K562 (cell line): Measurements from ENCODE around the gene FAM222A. TPM values are rescaled to one million over a fixed set of nuclear protein-coding genes. Genes with fewer than 3 reads are reported as not detected.

Source experiments
- ATAC-seq: fragments of 200-7000 bp; cut with Tn5 transposase; 3 replicates; pipeline ENCODE4 v1.9.1; 2020; ENCODE audit warnings: moderate library complexity
- BruUV-seq: library from RNA; stranded (reverse); fragments of 400-500 nt; replicated peaks from 2 replicates; lab custom pipeline; 2021; lab: Mats Ljungman, UMichigan
- CTCF ChIA-PET: fragments of 300-600 bp; formaldehyde crosslinking; extraction: SDS; loops from one replicate; lab custom pipeline; 2021; ENCODE audit warnings: low intra/inter-chr PET ratio; lab: Yijun Ruan, JAX
- POLR2A ChIA-PET: fragments of 300-600, 350-650 bp; sonication (Branson Sonifier 250); formaldehyde crosslinking; extraction: SDS; loops from one replicate; lab custom pipeline; 2021; ENCODE audit warnings: antibody characterized with exemption, inconsistent platforms; lab: Yijun Ruan, JAX
- DNase-seq, 4 experiments: peaks; one replicate each; pipeline versions ENCODE4 v3.0.0 to v3.0.0-alpha.2; 2011 to 2018; ENCODE audit warnings: low spot score in 3 of 4, mixed read lengths in 3 of 4; ENCODE audit errors: extremely low read depth in 1 of 4
- FAIRE-seq: peaks from 2 replicates; lab custom pipeline; 2011; peaks lifted over from hg19 to GRCh38; lab: Jason Lieb, UNC
- H2AFZ ChIP-seq: 2 replicates; pipeline ENCODE4 v1.6.0; 2011; ENCODE audit warnings: low read depth, low read length, control low read depth, inconsistent platforms
- H3K27ac ChIP-seq: fragments of 200-600 bp; 3 replicates; pipeline ENCODE4 v1.8.0; 2011; ENCODE audit warnings: low read depth, mild to moderate bottlenecking, control low read depth, inconsistent platforms, low read length, moderate library complexity, mixed read lengths; ENCODE audit errors: extremely low read depth
- H3K27me3 ChIP-seq, 2 experiments: fragments of 300-600 bp in 1 of 2; 2 replicates in 1 of 2; 3 replicates in 1 of 2; pipeline versions ENCODE4 v1.6.0 to v1.8.0; 2011; ENCODE audit warnings: inconsistent platforms in 2 of 2, low read length in 2 of 2, mild to moderate bottlenecking in 1 of 2, mixed read lengths in 1 of 2, moderate library complexity in 1 of 2; ENCODE audit not compliant: control insufficient read depth in 2 of 2, insufficient read depth in 2 of 2
- H3K36me3 ChIP-seq: fragments of 300-600 bp; 3 replicates; pipeline ENCODE4 v1.8.0; 2011; ENCODE audit warnings: mild to moderate bottlenecking, low read length, inconsistent platforms; ENCODE audit not compliant: control insufficient read depth, insufficient read depth
- H3K4me1 ChIP-seq, 2 experiments: fragments of 200-600 bp in 1 of 2; replicated peaks in 1 of 2; 2 replicates in 1 of 2; 3 replicates in 1 of 2; pipeline versions ENCODE4 v1.5.1 to v1.8.0; 2011; ENCODE audit warnings: inconsistent platforms in 2 of 2, low read length in 2 of 2, mild to moderate bottlenecking in 1 of 2, mixed read lengths in 1 of 2, moderate library complexity in 1 of 2; ENCODE audit not compliant: control insufficient read depth in 2 of 2, insufficient read depth in 2 of 2
- H3K4me2 ChIP-seq: 2 replicates; pipeline ENCODE4 v1.6.1; 2011; ENCODE audit warnings: low read length, control low read depth, inconsistent platforms, mixed read lengths; ENCODE audit not compliant: insufficient read depth
- H3K4me3 ChIP-seq: fragments of 200-600 bp; sonication (generic), shearing (Covaris generic); 2 replicates; pipeline ENCODE4 v1.5.1; 2016; ENCODE audit warnings: control low read depth, inconsistent platforms
- H3K79me2 ChIP-seq: fragments of 200-600 bp; 3 replicates; pipeline ENCODE4 v1.8.0; 2011; ENCODE audit warnings: low read length, inconsistent platforms; ENCODE audit not compliant: control insufficient read depth, insufficient read depth
- H3K9ac ChIP-seq, 2 experiments: 2 replicates each; pipeline versions ENCODE4 v1.6.0 to v1.6.1; 2011; ENCODE audit warnings: low read depth in 2 of 2, low read length in 2 of 2, control low read depth in 1 of 2, inconsistent platforms in 1 of 2, mild to moderate bottlenecking in 1 of 2, mixed read lengths in 1 of 2; ENCODE audit not compliant: insufficient read depth in 1 of 2
- H3K9me1 ChIP-seq: one replicate; pipeline ENCODE4 v1.6.0; 2011; ENCODE audit warnings: inconsistent platforms, mild to moderate bottlenecking, low read length, moderate library complexity; ENCODE audit not compliant: control insufficient read depth, insufficient read depth
- H3K9me3 ChIP-seq: replicated peaks from 2 replicates; pipeline ENCODE4 v1.5.1; 2011; ENCODE audit warnings: low read depth, low read length, inconsistent platforms; ENCODE audit not compliant: control insufficient read depth, insufficient read depth
- H4K20me1 ChIP-seq: replicated peaks from 2 replicates; pipeline ENCODE4 v1.6.1; 2011; ENCODE audit warnings: low read length, inconsistent platforms, mixed read lengths; ENCODE audit not compliant: control insufficient read depth, insufficient read depth
- BCOR ChIP-seq: fragments of 450-650 bp; IDR thresholded peaks from 2 replicates; pipeline ENCODE4 v1.6.1; 2016
- CBX1 ChIP-seq: sonication (generic); IDR thresholded peaks from 2 replicates; pipeline ENCODE4 v1.6.1; 2016; ENCODE audit warnings: antibody characterized with exemption, low read depth, mild to moderate bottlenecking
- JUND ChIP-seq, 2 experiments: IDR thresholded peaks; 2 replicates in 1 of 2; 3 replicates in 1 of 2; pipeline ENCODE4 v1.6.1; 2011; ENCODE audit warnings: borderline replicate concordance in 2 of 2, low read depth in 2 of 2, low read length in 2 of 2, improper control_type of control experiment in 1 of 2, missing biosample characterization in 1 of 2, missing genetic modification characterization in 1 of 2, missing genetic modification reagents in 1 of 2
- KDM1A ChIP-seq, 2 experiments: fragments of 450-650 bp; IDR thresholded peaks; 2 replicates each; pipeline ENCODE4 v1.6.1; 2016; ENCODE audit warnings: mild to moderate bottlenecking in 2 of 2
- SMARCA4 ChIP-seq: fragments of 450-650 bp; IDR thresholded peaks from 2 replicates; pipeline ENCODE4 v1.6.1; 2016
- STAG1 ChIP-seq: sonication (generic); formaldehyde crosslinking; IDR thresholded peaks from 2 replicates; pipeline ENCODE4 v1.5.0; 2020; ENCODE audit warnings: missing genetic modification reagents, borderline replicate concordance
- ZFP36 ChIP-seq: fragments of 150-350 bp; IDR thresholded peaks from 2 replicates; pipeline ENCODE4 v1.6.1; 2018; ENCODE audit warnings: low read length, low read depth; ENCODE audit not compliant: partially characterized antibody
- WGBS: fragments of 100-300 bp; shearing (Covaris generic); methylation state at CpG from one replicate; pipeline ENCODE4 v1.1.6; 2016; ENCODE audit warnings: low coverage, mixed read lengths; ENCODE audit not compliant: insufficient coverage; ENCODE audit errors: missing lambda C conversion rate; 5-methylcytosine and 5-hydroxymethylcytosine counted together
- in situ Hi-C: fragments of 300-500 bp; cut with MboI; formaldehyde crosslinking; loops from 4 replicates; pipeline ENCODE4 v1.15.0; 2018; ENCODE audit warnings: inconsistent platforms, mixed read lengths
- intact Hi-C: fragments of 100-400 bp; cut with micrococcal nuclease; formaldehyde crosslinking; loops from 2 replicates; pipeline ENCODE4 v1.14.2; 2022
- polyA plus RNA-seq, 8 experiments: library from polyadenylated mRNA; depleted of rRNA in 4 of 8; stranded (reverse) in 5 of 8; unstranded in 3 of 8; fragments of >200 nt; fragmentation: Nextera tagmentation in 2 of 8; fragmentation: Illumina TruSeq in 1 of 8; extraction: Ambion mirVana in 2 of 8; extraction: Trizol in 1 of 8; gene quantifications; 2 replicates each; pipeline versions ENCODE4 v1.2.1 to v1.2.3, GENCODE V29; 2011 to 2014; ENCODE audit warnings: inconsistent platforms in 1 of 8, missing spikeins in 1 of 8
- total RNA-seq, 7 experiments: library from RNA; depleted of rRNA in 6 of 7; stranded (reverse); fragments of >200 nt in 6 of 7; fragmentation: Illumina TruSeq in 2 of 7; extraction: Trizol in 2 of 7; gene quantifications; 2 replicates each; pipeline versions ENCODE4 v1.2.1 to v1.2.3, GENCODE V29; 2011 to 2021; ENCODE audit warnings: low replicate concordance in 1 of 7
- TF ChIP-seq, protein P1 (sequence below): fragments of 250-450 bp; sonication (Bioruptor Pico); IDR thresholded peaks from 2 replicates; pipeline ENCODE4 v1.4.0; 2020
- TF ChIP-seq, protein P2 (sequence below), 2 experiments: fragments of 450-650 bp; formaldehyde crosslinking in 1 of 2; IDR thresholded peaks; 2 replicates each; pipeline versions ENCODE4 v1.4.0 to v1.6.1; 2014 to 2020; ENCODE audit warnings: mild to moderate bottlenecking in 2 of 2, borderline replicate concordance in 1 of 2, low read depth in 1 of 2
- TF ChIP-seq, protein P3 (sequence below): fragments of 250-450 bp; sonication (Bioruptor Pico); IDR thresholded peaks from 2 replicates; pipeline ENCODE4 v1.9.0; 2021; ENCODE audit warnings: mild to moderate bottlenecking

The FAM222A gene
- total and polyA plus RNA-seq, 9 of the 15 experiments (the other 6 are each of a cell fraction or from before 2014, with no cell fraction given): 0.03 to 0.36 (median 0.12) TPM; not detected in 1

DNA sequence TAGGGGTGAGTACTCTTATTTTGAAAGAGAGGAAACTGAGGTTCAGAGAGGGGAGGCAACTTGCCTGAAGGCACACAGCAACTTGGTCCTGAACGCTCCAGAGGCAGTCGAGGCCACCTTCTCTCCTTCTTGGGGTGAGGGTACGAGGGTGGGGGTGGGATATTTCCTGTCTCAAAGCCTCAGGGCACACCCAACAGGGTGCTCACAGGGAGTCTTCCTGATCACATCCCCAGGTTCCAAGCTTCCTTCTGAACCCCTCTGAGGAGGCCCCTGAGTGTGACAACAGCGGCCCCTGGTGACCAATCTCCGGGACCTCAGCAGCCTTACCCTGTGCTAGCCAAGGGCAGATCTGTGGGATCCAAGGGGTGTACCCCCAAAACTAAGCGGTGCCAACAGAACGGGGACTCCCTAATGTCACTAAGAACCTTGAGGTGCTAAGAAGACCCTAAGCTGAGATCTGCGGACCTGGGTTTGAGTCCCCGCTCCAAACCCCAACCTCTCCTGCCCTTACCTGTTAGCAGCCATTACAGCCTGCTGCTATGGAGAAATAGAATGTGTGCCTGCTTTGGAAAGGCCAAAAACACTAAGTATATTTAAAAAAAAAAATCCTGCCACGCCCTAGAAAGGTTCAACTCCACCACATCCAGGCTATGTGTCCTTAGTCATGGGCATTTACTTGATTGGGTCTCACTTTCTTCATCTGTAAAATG is 61.7 kb downstream of the FAM222A start:
- ChIA-PET POLR2A (no interaction called here), CTCF (interaction anchor here (0.6 to 2.3 kb wide), 4 partner anchors 178 to 347 kb away, joined by 3 to 17 read pairs (median 10); no protein-coding TSS in a partner anchor)
- H3K36me3 ChIP-seq: no peaks in the 10 kb centered on the region
- peaks cover 2 to 32% of the 10 kb centered on the region in 2 experiments; a peak in 4 of 5 replicates for H3K27me3 ChIP-seq
- no peaks in the 10 kb centered on the region for H3K9me1 ChIP-seq
- 0 out of 2 replicates have a peak, but pooled peaks cover 3% of the 10 kb centered on the region for H4K20me1 ChIP-seq
- H3K4me3 ChIP-seq: no peak overlapping the region
- in situ Hi-C loops (loop anchor here (5.0 kb wide), 2 partner anchors 183 to 258 kb away; no protein-coding TSS in a partner anchor), intact Hi-C loops (loop anchor here (1.0 to 2.0 kb wide), 3 partner anchors 178 to 347 kb away; no protein-coding TSS in a partner anchor)
- H3K4me2 ChIP-seq: no peak overlapping the region
- H2AFZ ChIP-seq: no peak overlapping the region
- peak; percentile 85 for FAIRE-seq
- peaks cover 0 to 9% of the 10 kb centered on the region in 2 experiments; a peak in 3 of 5 replicates for H3K4me1 ChIP-seq
- WGBS: 5% methylated on average over 7 of the region's 10 CpGs
- peak; percentile 96 for ATAC-seq
- peak; percentile 77 to 86 (median 84) for DNase-seq
- H3K9ac ChIP-seq: no peak overlapping the region
- H3K9me3 ChIP-seq: no peaks in the 10 kb centered on the region
- no TSS peak for BruUV-seq
- H3K27ac ChIP-seq: no peak overlapping the region
- H3K79me2 ChIP-seq: no peaks in the 10 kb centered on the region
- TF ChIP-seq, protein P1, sequence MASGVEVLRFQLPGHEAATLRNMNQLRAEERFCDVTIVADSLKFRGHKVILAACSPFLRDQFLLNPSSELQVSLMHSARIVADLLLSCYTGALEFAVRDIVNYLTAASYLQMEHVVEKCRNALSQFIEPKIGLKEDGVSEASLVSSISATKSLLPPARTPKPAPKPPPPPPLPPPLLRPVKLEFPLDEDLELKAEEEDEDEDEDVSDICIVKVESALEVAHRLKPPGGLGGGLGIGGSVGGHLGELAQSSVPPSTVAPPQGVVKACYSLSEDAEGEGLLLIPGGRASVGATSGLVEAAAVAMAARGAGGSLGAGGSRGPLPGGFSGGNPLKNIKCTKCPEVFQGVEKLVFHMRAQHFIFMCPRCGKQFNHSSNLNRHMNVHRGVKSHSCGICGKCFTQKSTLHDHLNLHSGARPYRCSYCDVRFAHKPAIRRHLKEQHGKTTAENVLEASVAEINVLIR: no peak
- TF ChIP-seq CBX1: 0 out of 2 replicates have a peak, but pooled peaks have one; percentile 33
- peak; percentile 94 for TF ChIP-seq STAG1
- TF ChIP-seq KDM1A (IDR thresholded peaks at IDR 0.05): peak; percentile 7 to 49; a peak in 2 of 4 replicates
- TF ChIP-seq, protein P2, sequence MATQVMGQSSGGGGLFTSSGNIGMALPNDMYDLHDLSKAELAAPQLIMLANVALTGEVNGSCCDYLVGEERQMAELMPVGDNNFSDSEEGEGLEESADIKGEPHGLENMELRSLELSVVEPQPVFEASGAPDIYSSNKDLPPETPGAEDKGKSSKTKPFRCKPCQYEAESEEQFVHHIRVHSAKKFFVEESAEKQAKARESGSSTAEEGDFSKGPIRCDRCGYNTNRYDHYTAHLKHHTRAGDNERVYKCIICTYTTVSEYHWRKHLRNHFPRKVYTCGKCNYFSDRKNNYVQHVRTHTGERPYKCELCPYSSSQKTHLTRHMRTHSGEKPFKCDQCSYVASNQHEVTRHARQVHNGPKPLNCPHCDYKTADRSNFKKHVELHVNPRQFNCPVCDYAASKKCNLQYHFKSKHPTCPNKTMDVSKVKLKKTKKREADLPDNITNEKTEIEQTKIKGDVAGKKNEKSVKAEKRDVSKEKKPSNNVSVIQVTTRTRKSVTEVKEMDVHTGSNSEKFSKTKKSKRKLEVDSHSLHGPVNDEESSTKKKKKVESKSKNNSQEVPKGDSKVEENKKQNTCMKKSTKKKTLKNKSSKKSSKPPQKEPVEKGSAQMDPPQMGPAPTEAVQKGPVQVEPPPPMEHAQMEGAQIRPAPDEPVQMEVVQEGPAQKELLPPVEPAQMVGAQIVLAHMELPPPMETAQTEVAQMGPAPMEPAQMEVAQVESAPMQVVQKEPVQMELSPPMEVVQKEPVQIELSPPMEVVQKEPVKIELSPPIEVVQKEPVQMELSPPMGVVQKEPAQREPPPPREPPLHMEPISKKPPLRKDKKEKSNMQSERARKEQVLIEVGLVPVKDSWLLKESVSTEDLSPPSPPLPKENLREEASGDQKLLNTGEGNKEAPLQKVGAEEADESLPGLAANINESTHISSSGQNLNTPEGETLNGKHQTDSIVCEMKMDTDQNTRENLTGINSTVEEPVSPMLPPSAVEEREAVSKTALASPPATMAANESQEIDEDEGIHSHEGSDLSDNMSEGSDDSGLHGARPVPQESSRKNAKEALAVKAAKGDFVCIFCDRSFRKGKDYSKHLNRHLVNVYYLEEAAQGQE (IDR thresholded peaks at IDR 0.05; ENCODE audit: borderline replicate concordance): peak; percentile 74; the same call in 1 of the 2 replicates
- TF ChIP-seq, protein P2 (CRISPR knock-in tag; IDR thresholded peaks at IDR 0.05; ENCODE audit: low read depth): no peak
- no peak for TF ChIP-seq SMARCA4
- peak; percentile 89 for TF ChIP-seq BCOR
- TF ChIP-seq JUND (IDR thresholded peaks at IDR 0.05; ENCODE audit: borderline replicate concordance, low read depth, low read length): peak; percentile 20; the same call in 1 of the 2 replicates
- TF ChIP-seq JUND (tag; IDR thresholded peaks at IDR 0.05; ENCODE audit: borderline replicate concordance, low read depth, low read length): no peak
- TF ChIP-seq, protein P3, sequence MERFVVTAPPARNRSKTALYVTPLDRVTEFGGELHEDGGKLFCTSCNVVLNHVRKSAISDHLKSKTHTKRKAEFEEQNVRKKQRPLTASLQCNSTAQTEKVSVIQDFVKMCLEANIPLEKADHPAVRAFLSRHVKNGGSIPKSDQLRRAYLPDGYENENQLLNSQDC (CRISPR knock-in tag): 0 out of 2 replicates have a peak, but pooled peaks have one; percentile 24
- TF ChIP-seq ZFP36: peak; percentile 91
